G401 (cell line): Measurements from ENCODE around the gene SPOCD1. TPM values are rescaled to one million over a fixed set of nuclear protein-coding genes. Genes with fewer than 3 reads are reported as not detected.

Source experiments
- DNase-seq: peaks from one replicate; pipeline ENCODE4 v3.0.0-alpha.2; 2015; ENCODE audit warnings: low spot score
- in situ Hi-C: cut with HindIII; loops from 2 replicates; pipeline ENCODE4 v1.10.0; 2016; ENCODE audit warnings: low sequenced_read_pairs, mixed read lengths
- total RNA-seq: library from RNA; depleted of rRNA; stranded (reverse); fragments of >200 nt; shearing (Covaris generic); gene quantifications from 2 replicates; pipeline ENCODE4 v1.2.3, GENCODE V29; 2014; rRNA removed

SPOCD1 gene
- total RNA-seq = 11.8 and 25.3 TPM in 2 replicates

- DNase-seq = no peak
- in situ Hi-C loops = no loop called here
These were observed at the start of gene SPOCD1 for GRCh38 chr1:31815752-31816500. TSS of gene SPOCD1 (minus strand) at chr1:31816022. CDS start at chr1:31815333, 689 bp downstream.

- in situ Hi-C loops = no loop called here
- DNase-seq = no peak
These were observed 46.2 kb upstream of the SPOCD1 start for GRCh38 chr1:31862071-31862470.

- DNase-seq = no peak
These were observed 45.5 kb upstream of the SPOCD1 start for GRCh38 chr1:31861346-31861745.

GRCh38 chr1:31860581-31860980 lies 44.8 kb upstream of the SPOCD1 start:
- in situ Hi-C loops = no loop called here
- DNase-seq = no peak

More at GRCh38 chr1:31861346-31861745, 45.5 kb upstream of the SPOCD1 start:
- in situ Hi-C loops = no loop called here

GRCh38 chr1:31859719-31860118 lies 43.9 kb upstream of the SPOCD1 start:
- in situ Hi-C loops = no loop called here
- no peak for DNase-seq

GRCh38 chr1:31859044-31859443 lies 43.2 kb upstream of the SPOCD1 start:
- in situ Hi-C loops = no loop called here

GRCh38 chr1:31857863-31858262 lies 42.0 kb upstream of the SPOCD1 start:
- in situ Hi-C loops = no loop called here
- no peak for DNase-seq

More at GRCh38 chr1:31859044-31859443, 43.2 kb upstream of the SPOCD1 start:
- no peak for DNase-seq

GRCh38 chr1:31856140-31856539 lies 40.3 kb upstream of the SPOCD1 start:
- DNase-seq = no peak
- in situ Hi-C loops = no loop called here

- no peak for DNase-seq
- in situ Hi-C loops = no loop called here
These were observed 39.4 kb upstream of the SPOCD1 start for GRCh38 chr1:31855038-31855845.

GRCh38 chr1:31849653-31850052 lies 33.8 kb upstream of the SPOCD1 start:
- in situ Hi-C loops = no loop called here
- DNase-seq = no peak

GRCh38 chr1:31848381-31848897 lies 32.6 kb upstream of the SPOCD1 start:
- DNase-seq = no peak
- in situ Hi-C loops = no loop called here

GRCh38 chr1:31846484-31846883 lies 30.7 kb upstream of the SPOCD1 start:
- in situ Hi-C loops = no loop called here
- no peak for DNase-seq

GRCh38 chr1:31843506-31843905 lies 27.7 kb upstream of the SPOCD1 start:
- DNase-seq = peak; percentile 27
- in situ Hi-C loops = no loop called here

GRCh38 chr1:31839662-31840343 lies 24.0 kb upstream of the SPOCD1 start:
- DNase-seq = no peak
- in situ Hi-C loops = no loop called here

- in situ Hi-C loops = no loop called here
These were observed 21.8 kb upstream of the SPOCD1 start for GRCh38 chr1:31837451-31838158.

GRCh38 chr1:31836638-31837037 lies 20.8 kb upstream of the SPOCD1 start:
- in situ Hi-C loops = no loop called here
- no peak for DNase-seq

More at GRCh38 chr1:31837451-31838158, 21.8 kb upstream of the SPOCD1 start:
- DNase-seq = no peak

- in situ Hi-C loops = no loop called here
- DNase-seq = no peak
These were observed 19.6 kb upstream of the SPOCD1 start for GRCh38 chr1:31835415-31835814.

- DNase-seq = no peak
- in situ Hi-C loops = no loop called here
These were observed 18.7 kb upstream of the SPOCD1 start for GRCh38 chr1:31834501-31834900.
